ENCODE results near the gene PGAM2. TPM values are rescaled to one million over a fixed set of nuclear protein-coding genes. Genes with fewer than 3 reads are reported as not detected.

The PGAM2 gene
- total RNA-seq, 1 experiment from 2014 or later: 8.7 TPM

GRCh38 chr7:44076101-44076895 is 10.9 kb upstream of the PGAM2 start:
- Histone ChIP-seq H4K5ac (ENCODE audit: insufficient read length, low read depth, low read length) (no peak overlapping the region), H2AK5ac (ENCODE audit: insufficient read length, low read length) (no peak overlapping the region), H2BK120ac (ENCODE audit: low read depth, low read length, poor library complexity, severe bottlenecking) (no peak overlapping the region), H3K4me1 (ENCODE audit: insufficient read depth, low read length) (peaks cover 2% of the 10 kb centered on the region; the same call in 1 of the 2 replicates), H3K23me2 (ENCODE audit: insufficient read length, low read depth, low read length, poor library complexity, severe bottlenecking) (no peaks in the 10 kb centered on the region), H3K4me2 (ENCODE audit: insufficient read depth, insufficient read length, low read length) (no peak overlapping the region), H3K9me3 (ENCODE audit: control insufficient read depth, low read depth, low read length) (no peaks in the 10 kb centered on the region), H3K9ac (ENCODE audit: extremely low read depth, insufficient read length, low read length) (no peak overlapping the region), H3K79me1 (ENCODE audit: insufficient read depth, low read depth, low read length, poor library complexity, severe bottlenecking) (no peaks in the 10 kb centered on the region), H4K20me1 (ENCODE audit: control insufficient read depth, insufficient read depth, insufficient read length) (no peaks in the 10 kb centered on the region), H2BK20ac (ENCODE audit: low read depth, low read length, poor library complexity, severe bottlenecking) (no peak overlapping the region), H3K23ac (ENCODE audit: insufficient read length, low read depth, low read length) (no peak overlapping the region), H4K8ac (replicated peaks; ENCODE audit: insufficient read length, low read depth, low read length) (no peak overlapping the region), H3K18ac (ENCODE audit: insufficient read length, low read depth, low read length) (no peak overlapping the region), H3K4ac (ENCODE audit: low read depth, low read length) (no peak overlapping the region), H2BK5ac (ENCODE audit: insufficient read length, low read length) (no peak overlapping the region), H3T11ph (ENCODE audit: low read length) (no peak overlapping the region), H3K27me3 (ENCODE audit: insufficient read depth, low read length) (no peaks in the 10 kb centered on the region), H3K79me2 (ENCODE audit: insufficient read depth, low read length) (no peaks in the 10 kb centered on the region), H3K27ac (ENCODE audit: insufficient read length, low read depth, low read length) (no peak overlapping the region), H2AFZ (ENCODE audit: low read length) (no peak overlapping the region), H3K56ac (ENCODE audit: insufficient read length, low read depth, low read length) (no peak overlapping the region), H2BK12ac (ENCODE audit: insufficient read length, low read depth, low read length) (no peak overlapping the region), H4K91ac (ENCODE audit: insufficient read length, low read depth, low read length) (no peak overlapping the region), H2BK15ac (ENCODE audit: low read depth, low read length) (no peak overlapping the region), H3K14ac (ENCODE audit: insufficient read depth, low read length) (no peak overlapping the region)
- WGBS (ENCODE audit: extremely low coverage, insufficient read length, low lambda C conversion rate): no CpG with 5 or more reads among the region's 20 CpGs
- H3K4me3 Mint-ChIP-seq: no peak overlapping the region
- TF ChIP-seq CTCF (conservative IDR thresholded peaks at IDR 0.05): no peak
- peaks cover 5% of the 10 kb centered on the region in 2 experiments; a peak in 2 of 4 replicates for H3K4me1 Mint-ChIP-seq
- H3K27me3 Mint-ChIP-seq (ENCODE audit: low read depth): no peaks in the 10 kb centered on the region
- H3K9me3 Mint-ChIP-seq: no peaks in the 10 kb centered on the region; a peak in 1 of 5 replicates
- no peak overlapping the region for H3K27ac Mint-ChIP-seq
- peaks cover 19 to 64% (median 57%) of the 10 kb centered on the region in 3 experiments for H3K36me3 Mint-ChIP-seq (ENCODE audit: insufficient read depth in 1 of 3, low read depth in 3 of 3)
- no peak for DNase-seq

Data from H9 (cell line).